ENCODE data around the gene CD83.

Gene CD83

GRCh38 chr6:14089224-14089623, 28.3 kb upstream of the CD83 start:
- no peaks in the 10 kb centered on the region for H3K4me1 ChIP-seq
- TF ChIP-seq, protein P1, sequence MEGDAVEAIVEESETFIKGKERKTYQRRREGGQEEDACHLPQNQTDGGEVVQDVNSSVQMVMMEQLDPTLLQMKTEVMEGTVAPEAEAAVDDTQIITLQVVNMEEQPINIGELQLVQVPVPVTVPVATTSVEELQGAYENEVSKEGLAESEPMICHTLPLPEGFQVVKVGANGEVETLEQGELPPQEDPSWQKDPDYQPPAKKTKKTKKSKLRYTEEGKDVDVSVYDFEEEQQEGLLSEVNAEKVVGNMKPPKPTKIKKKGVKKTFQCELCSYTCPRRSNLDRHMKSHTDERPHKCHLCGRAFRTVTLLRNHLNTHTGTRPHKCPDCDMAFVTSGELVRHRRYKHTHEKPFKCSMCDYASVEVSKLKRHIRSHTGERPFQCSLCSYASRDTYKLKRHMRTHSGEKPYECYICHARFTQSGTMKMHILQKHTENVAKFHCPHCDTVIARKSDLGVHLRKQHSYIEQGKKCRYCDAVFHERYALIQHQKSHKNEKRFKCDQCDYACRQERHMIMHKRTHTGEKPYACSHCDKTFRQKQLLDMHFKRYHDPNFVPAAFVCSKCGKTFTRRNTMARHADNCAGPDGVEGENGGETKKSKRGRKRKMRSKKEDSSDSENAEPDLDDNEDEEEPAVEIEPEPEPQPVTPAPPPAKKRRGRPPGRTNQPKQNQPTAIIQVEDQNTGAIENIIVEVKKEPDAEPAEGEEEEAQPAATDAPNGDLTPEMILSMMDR (IDR thresholded peaks at IDR 0.05), result no peak
- no peak overlapping the region for H3K4me3 ChIP-seq (ENCODE audit: low read depth, low read length)

GRCh38 chr6:14091339-14091978, 26.1 kb upstream of the CD83 start:
- no peak overlapping the region for H2AFZ ChIP-seq
- no peaks in the 10 kb centered on the region for H3K27me3 ChIP-seq (ENCODE audit: control insufficient read depth, insufficient read depth, low read length)
- no peak overlapping the region for H3K27ac ChIP-seq
- no peak overlapping the region for H3K4me2 ChIP-seq (ENCODE audit: low read length)
- no peaks in the 10 kb centered on the region for H3K9me3 ChIP-seq (ENCODE audit: control insufficient read depth, low read length)
- H3K9ac ChIP-seq, result no peak overlapping the region
- TF ChIP-seq, protein P1 (IDR thresholded peaks at IDR 0.05), result no peak
- no peaks in the 10 kb centered on the region for H3K4me1 ChIP-seq
- no peak overlapping the region for H3K4me3 ChIP-seq (ENCODE audit: low read depth, low read length)
- H3K36me3 ChIP-seq (ENCODE audit: control insufficient read depth, insufficient read depth, low read length), result no peaks in the 10 kb centered on the region
- no peaks in the 10 kb centered on the region for H3K79me2 ChIP-seq

More at GRCh38 chr6:14089224-14089623, 28.3 kb upstream of the CD83 start:
- no peaks in the 10 kb centered on the region for H3K27me3 ChIP-seq (ENCODE audit: control insufficient read depth, insufficient read depth, low read length)
- no peaks in the 10 kb centered on the region for H3K79me2 ChIP-seq
- H2AFZ ChIP-seq, result no peak overlapping the region
- no peaks in the 10 kb centered on the region for H3K36me3 ChIP-seq (ENCODE audit: control insufficient read depth, insufficient read depth, low read length)
- no peak overlapping the region for H3K4me2 ChIP-seq (ENCODE audit: low read length)
- H3K27ac ChIP-seq, result no peak overlapping the region
- H3K9me3 ChIP-seq (ENCODE audit: control insufficient read depth, low read length), result no peaks in the 10 kb centered on the region
- H3K9ac ChIP-seq, result no peak overlapping the region

GRCh38 chr6:14092316-14092715, 25.3 kb upstream of the CD83 start:
- no peak overlapping the region for H3K9ac ChIP-seq
- H3K27me3 ChIP-seq (ENCODE audit: control insufficient read depth, insufficient read depth, low read length), result no peaks in the 10 kb centered on the region
- no peaks in the 10 kb centered on the region for H3K4me1 ChIP-seq
- H3K9me3 ChIP-seq (ENCODE audit: control insufficient read depth, low read length), result no peaks in the 10 kb centered on the region
- no peak overlapping the region for H3K27ac ChIP-seq
- TF ChIP-seq, protein P1 (IDR thresholded peaks at IDR 0.05), result no peak
- no peaks in the 10 kb centered on the region for H3K36me3 ChIP-seq (ENCODE audit: control insufficient read depth, insufficient read depth, low read length)
- no peak overlapping the region for H3K4me2 ChIP-seq (ENCODE audit: low read length)
- no peak overlapping the region for H2AFZ ChIP-seq
- no peaks in the 10 kb centered on the region for H3K79me2 ChIP-seq
- no peak overlapping the region for H3K4me3 ChIP-seq (ENCODE audit: low read depth, low read length)

DNA sequence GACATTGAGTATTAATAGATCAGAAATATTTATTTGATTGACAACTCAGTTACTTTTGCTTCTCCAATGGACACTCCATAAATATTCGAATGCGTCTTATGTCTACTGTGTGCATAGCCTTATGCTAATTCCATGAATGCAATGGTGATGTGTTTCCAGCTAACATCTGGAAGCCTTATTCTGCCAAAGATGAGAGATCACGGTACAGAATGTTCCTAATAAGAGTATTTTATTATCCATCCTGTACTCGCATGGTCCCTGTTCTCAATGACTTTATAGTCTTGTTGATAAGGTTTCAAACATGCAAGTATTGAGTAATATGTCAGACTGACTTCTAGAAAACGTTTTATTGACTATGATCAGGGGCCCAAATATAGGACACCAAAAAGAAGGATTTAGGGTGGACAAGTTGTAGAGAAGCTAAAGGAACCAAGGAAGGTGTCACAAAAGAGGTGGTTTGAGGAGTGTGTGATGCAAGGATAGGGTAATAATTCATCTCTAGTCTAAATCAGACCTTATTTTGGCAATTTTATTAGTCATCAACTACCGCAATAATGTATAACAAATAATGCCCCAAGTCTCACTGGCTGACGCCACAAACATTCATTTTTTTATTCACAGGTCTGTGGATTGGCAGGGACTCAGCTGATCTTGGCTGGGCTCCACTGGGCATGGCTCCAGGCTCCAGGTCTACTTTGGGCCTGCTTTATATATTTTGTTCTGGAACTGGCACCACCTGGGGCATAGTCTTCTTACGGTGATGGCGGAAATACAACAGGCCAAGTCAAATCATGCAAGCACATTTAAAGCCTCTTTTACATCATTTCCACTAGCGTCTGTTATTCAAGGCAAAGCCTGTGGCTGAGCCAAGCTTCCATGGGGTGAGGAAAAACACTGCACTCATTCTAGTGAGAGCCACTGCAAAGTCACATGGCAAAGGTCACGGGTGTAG, 24.5 kb upstream of the CD83 start:
- no peak overlapping the region for H3K9ac ChIP-seq
- no peaks in the 10 kb centered on the region for H3K36me3 ChIP-seq (ENCODE audit: control insufficient read depth, insufficient read depth, low read length)
- TF ChIP-seq, protein P1 (IDR thresholded peaks at IDR 0.05), result no peak
- H3K27me3 ChIP-seq (ENCODE audit: control insufficient read depth, insufficient read depth, low read length), result no peaks in the 10 kb centered on the region
- H3K27ac ChIP-seq, result no peak overlapping the region
- H3K9me3 ChIP-seq (ENCODE audit: control insufficient read depth, low read length), result no peaks in the 10 kb centered on the region
- H2AFZ ChIP-seq, result no peak overlapping the region
- H3K79me2 ChIP-seq, result no peaks in the 10 kb centered on the region
- H3K4me1 ChIP-seq, result no peaks in the 10 kb centered on the region
- no peak overlapping the region for H3K4me2 ChIP-seq (ENCODE audit: low read length)
- no peak overlapping the region for H3K4me3 ChIP-seq (ENCODE audit: low read depth, low read length)
